T-helper 1 cell (primary cell): ENCODE results near the gene EMC9.

ENCODE experiments used
- DNase-seq, 5 donors: peaks; one replicate each; pipeline ENCODE4 v3.0.0-alpha.2; 2012 to 2020

Gene EMC9

DNA sequence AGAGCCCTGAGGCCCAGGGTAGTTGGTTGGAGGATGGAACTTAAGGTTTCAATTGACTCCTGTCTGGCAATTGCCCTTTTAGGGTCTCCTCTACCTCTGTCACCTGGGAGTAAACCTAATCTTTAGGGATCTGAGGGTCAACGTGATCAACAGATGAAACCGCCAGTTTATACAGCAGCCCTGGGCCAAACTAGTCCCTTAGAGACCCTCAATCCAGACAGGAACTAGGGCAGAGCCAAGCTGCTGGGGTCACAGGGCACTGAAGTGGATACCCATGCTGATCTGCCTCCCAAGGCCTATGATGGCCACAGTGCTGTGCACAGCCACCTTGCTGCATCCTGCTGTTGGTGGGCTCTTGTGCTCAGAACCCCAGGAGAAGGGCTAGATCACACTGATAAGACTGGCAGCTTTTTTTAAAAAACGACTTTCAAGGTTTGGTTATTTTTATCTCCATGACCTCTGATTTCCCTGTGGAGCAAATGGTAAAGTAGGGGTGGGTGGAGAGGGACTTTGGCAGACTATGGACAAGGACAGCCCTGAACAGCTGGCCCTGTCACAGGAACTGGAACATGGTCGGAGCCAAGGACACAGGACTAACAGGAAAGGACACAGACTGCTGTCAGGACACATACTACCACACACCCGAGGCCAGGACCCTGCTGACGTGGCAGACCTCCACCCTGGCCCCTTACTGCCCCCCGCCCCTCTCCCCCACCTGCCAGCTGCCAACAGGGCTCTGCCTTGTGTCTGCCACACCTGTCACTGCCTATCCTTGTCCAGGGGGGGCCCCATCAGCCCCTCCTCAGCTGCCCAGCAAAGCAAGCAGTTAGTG is 10.5 kb downstream of the EMC9 start:
- DNase-seq = no peak

DNA sequence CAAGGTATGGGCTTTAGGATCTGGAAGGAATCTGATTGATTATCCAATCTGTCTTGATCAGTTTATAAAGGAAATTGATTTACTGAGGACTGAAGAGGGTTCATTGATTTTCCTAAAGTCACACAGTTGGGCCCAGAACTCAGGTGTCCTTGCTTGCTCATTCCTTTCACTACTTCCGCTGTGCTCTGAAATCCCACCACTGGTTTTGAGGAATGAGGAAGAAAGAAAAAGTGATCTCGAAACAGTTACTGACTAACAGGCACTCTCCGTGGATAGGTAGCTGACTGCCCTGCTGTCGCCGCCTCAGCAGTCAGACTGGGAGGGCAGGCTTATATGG is 11.0 kb downstream of the EMC9 start, which contains the start of gene FITM1:
FITM1 (plus strand) TSS at position 280 of the 337 bp plus-strand sequence. CDS start 905 bp downstream, outside the sequence.
- no peak for DNase-seq

DNA sequence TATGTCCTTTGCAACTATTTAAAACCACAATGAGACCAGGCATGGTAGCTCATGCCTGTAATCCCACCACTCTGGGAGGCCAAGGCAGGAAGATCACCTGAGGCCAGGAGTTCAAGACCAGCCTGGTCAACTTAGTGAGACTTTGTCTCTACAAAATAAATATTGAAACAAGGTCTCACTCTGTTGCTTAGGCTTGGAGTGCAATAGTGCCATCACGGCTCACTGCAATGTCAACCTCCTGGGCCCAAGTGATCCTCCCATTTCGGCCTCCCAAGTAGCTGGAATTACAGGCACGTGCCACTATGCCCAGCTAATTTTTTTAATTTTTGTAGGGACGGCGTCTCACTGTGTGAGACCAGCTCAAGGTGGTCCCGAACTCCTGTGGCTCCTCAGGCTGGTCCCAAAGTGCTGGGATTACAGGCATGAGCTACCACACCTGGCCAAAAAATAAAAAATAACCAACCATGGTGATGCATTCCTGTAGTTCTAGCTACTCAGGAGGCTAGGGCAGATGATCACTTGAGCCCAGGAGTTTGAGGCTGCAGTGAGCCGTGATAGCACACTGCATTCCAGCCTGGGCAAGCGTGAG is 11.9 kb downstream of the EMC9 start:
- DNase-seq = no peak

DNA sequence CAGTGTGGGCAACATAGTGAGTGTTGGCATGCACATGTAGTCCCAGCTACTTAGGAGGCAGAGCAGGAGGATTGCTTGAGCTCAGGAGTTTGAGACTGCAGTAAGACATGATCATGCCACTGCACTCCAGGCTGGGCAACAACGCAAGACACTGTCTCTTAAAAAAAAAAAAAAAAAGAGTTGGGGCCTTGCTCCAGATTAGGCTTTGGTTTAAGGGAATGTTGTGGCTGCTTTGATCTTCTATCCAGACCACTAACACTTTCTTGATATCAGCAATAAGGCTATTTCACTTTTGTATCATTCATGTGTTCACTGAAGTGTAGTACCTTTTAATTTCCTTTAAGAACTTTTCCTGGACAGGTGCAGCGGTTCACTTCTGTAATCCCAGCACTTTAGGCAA is 13.7 kb downstream of the EMC9 start:
- DNase-seq = no peak

DNA sequence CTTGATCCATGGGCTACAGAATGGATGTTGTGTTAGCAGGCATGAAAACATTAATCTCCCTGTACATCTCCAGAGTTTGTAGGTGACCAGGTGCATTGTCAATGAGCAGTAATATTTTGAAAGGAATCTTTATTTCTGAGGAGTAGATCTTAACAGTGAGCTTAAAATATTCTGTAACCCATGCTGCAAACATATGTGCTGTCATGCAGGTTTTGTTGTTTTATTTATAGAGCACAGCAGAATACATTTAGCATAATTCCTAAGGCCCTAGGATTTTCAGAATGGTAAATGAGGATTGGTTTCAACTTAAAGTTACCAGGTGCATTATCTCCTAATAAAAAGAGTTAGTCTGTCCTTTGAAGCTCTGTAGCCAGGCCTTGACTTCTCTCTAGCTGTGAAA is 14.5 kb downstream of the EMC9 start:
- no peak for DNase-seq

DNA sequence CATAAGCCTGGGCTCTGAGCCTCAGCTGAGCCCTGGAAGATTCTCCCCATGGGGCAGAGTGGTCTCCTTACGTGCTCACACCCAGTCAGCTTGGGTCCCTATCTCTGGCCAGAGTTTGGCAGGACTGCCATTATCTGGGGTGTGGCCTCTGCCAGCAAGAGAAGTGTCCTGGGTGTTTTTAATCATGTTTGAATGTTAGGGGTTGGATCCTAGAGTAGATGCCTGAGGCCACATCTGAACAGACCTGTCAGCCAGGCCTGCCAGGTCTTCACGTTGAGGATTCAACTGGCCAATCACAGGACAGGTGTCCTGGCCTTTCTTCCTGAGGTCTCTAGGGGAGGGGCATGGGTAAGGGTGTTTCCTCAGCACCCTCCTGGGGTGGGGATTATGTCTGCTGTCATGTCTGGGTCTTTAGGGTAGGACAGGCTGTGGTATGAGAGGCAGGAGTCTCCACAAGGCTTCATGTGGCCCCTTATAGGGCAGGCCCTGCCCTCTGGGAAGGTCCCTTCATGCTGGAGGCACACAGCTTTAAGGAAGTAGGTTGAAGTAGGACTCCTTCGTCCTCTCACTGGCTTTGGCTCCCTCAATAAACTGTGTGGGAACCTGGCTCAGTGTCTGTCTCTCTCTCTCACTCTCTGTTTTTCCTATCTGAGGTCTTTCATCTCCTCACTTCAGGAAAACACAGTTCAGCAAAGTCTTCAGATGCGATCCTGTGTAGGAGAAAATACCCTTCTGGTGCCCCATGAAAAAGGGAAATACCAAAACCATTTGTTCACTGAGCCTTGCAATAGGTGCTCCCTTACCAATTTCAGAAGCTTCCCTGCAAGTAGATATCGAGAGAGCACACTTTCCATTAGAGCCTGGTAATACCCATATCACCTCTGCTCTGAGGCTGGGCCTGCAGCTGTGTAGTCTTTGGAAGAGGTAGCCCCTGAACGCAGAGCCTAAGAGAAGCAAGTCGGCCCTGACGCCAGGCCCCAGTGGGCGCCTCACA is 17.7 kb downstream of the EMC9 start:
- DNase-seq = no peak

DNA sequence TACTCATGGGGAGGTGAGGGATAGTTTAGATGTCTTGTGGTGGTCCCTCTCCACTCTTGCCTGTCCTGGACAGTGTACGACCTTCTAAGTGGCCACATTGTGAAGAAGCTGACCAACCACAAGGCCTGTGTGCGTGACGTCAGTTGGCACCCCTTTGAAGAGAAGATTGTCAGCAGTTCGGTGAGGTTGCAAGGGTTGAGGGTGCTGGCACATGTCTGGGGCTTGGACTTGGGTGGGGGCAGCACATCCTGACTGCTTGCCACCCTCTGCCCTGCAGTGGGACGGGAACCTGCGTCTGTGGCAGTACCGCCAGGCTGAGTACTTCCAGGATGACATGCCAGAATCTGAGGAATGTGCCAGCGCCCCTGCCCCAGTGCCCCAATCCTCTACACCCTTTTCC is 18.5 kb downstream of the EMC9 start:
- no peak for DNase-seq

DNA sequence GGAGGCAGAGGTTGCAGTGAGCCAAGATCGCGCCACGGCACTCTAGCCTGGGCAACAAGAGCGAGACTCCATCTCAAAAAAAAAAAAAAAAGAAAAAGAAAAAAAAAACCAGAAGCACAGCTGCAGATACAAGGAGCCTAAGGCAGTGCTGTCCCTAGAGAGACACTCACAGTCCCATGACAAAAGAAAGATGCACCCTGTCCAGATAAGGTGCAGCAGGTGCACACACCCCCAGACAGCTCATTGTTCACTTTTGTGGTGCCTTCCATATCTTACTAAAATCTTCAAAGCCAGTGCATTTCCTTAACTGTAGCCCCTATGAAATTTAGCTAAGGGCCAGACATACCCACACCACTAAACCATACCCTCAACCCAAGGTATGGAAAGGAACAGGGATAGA is 19.0 kb downstream of the EMC9 start:
- DNase-seq = no peak

DNA sequence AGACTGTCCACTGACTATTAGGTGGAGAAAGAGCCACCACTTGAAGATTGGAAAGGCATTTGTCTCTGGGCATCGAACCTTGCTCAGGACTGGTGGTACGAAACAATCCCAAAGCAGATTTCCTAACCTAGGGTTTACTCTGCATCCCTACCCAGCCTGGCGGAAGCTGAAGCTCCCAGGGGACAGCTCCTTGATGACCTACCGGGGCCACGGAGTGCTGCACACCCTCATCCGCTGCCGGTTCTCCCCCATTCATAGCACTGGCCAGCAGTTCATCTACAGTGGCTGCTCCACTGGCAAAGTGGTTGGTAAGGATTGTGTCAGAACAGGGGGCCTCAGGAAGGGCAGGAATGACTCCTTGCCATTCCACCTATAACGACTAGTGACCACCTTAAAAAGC is 20.2 kb downstream of the EMC9 start:
- DNase-seq = no peak

DNA sequence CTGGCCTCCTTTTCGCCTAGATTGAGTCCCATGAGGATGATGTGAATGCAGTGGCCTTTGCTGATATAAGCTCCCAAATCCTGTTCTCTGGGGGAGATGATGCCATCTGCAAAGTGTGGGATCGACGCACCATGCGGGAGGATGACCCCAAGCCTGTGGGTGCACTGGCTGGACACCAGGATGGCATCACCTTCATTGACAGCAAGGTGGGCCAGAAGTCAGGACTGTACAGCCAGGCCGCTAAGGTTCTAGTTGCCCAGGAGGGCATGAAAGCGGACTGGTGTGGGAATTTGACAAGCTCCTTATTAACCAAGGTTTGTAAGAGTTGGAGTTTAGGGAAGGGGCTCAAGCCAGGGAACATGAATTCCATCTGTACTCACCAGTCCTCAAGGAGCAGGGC is 21.7 kb downstream of the EMC9 start:
- no peak for DNase-seq

DNA sequence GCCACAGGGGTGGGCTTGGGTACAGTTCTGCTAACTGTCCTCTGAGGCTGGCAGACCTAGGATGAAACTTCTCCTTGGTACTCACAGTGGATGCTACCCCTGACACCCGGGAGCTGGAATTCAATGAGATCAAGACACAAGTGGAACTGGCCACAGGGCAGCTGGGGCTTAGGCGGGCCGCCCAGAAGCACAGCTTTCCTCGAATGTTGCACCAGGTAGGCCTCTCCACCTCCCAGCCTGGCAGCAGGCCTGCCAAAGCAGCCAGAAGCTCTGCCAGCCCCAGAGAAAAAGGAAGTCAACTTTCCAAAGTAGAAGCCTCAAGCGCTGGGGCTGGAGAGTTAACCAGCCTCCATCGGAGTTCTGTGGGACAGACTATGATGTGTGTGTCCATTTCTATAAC is 24.2 kb downstream of the EMC9 start:
- no peak for DNase-seq

DNA sequence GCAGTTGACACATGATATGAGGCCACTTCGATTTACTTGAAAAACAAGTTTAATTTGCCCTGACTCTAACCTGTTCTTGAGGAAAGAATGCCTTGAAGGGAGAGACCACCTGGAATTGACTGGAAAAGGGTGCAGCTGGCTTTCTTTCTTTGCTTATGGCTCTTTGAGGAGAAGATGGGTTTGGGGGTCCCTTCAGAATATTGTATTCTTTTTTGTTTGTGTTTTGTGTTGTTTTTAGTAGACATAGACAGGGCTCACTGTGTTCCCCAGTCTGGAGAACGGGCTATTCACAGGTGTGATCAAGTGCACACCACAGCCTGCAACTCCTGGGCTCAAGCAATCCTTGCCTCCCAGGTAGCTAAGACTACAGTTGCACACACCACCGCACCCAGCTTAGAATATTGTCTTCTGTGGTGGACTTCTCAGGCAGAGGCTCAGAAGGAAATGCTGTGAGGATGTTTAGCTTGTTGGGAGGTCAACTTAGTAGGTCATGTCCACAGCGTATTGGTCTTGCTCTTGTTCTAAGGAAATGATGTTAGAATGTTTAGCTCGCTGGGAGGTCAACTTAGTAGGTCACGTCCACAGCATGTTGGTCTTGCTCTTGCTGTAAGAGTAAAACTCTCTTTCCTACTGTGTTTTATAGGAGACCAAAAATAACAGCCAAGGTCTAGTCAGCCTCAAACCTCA is 25.1 kb downstream of the EMC9 start:
- no peak for DNase-seq

DNA sequence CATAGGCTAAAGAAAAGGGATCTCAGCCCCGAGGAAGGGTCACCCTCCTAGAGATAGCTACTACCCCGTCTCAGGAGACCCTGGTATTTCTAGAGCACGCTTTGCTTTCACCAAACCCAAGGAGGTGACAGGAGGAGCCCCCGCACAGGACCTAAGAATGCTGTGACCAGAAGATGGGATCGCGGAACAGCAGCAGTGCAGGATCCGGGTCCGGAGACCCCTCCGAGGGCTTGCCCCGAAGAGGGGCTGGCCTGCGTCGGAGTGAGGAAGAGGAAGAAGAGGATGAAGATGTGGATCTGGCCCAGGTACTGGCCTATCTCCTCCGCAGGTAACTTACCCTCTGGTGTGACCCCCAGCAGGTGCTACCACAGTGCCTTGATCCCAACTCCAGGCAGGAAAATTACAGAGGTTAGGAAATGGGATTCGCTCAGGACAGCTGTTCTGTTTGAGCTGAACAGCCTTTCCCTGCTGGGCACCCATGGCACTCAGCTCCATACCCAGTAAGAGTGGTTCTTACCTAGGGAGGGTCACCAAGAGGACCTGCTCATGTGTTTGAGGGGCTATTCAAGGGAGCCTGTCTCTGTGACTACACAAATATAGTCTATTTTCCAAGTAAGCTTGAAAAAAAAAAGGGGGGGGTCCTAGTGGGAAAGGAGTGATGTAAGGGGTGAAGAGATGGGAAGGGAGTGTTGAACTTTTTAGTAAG is 25.8 kb downstream of the EMC9 start:
- DNase-seq = no peak

DNA sequence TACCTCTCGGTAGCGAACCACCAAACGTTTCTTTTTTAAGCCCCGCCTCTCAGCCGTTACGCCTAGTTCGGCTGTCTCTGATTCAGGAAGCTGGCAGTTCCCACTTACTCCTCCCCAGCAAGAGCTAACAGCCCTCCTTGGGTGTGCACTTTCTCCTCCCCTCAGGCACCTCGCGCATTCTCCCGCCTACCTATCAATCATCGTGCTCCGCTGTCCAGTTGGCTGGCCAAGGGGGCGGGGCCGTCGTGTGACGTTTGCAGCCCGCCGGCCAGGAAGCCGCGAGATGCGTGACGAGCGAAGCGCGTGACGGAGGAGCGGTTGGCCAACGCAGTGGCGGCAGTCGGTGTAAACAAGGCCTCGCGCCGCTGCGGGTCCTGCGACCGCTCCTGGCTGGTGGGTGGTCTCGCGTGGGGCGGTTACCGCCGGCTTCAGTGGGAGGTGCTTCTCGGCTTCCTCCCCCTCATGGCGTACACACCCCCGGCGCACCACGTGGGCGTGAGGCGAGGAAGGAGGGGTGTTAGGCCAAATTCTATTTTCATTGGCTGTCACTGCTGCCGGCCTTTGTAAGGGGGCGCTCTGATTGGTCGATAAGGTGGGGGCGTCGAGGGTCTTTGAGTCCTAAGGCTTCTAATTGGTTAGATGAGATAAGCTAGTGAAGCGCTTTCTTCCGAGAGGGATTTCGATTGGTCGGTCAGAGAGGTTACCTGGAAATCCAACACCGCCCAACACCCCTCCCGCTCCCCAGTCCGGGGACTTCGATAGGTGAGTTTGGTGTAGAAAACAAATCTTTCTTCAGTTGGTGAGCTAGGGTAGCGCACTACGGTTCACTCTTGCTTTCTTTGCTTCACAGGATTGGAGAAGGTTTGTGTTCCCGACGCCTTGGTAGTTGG is 26.6 kb downstream of the EMC9 start, which contains the start of the genes DCAF11 and NRL:
DCAF11 (plus strand) TSS at position 246 of the 890 bp plus-strand sequence. CDS start 818 bp downstream, outside the sequence.
NRL (minus strand) TSS at position 418 of the 890 bp plus-strand sequence. CDS start 32,101 bp downstream, outside the sequence.
- DNase-seq = peak; percentile 98 to 100 (median 98)

DNA sequence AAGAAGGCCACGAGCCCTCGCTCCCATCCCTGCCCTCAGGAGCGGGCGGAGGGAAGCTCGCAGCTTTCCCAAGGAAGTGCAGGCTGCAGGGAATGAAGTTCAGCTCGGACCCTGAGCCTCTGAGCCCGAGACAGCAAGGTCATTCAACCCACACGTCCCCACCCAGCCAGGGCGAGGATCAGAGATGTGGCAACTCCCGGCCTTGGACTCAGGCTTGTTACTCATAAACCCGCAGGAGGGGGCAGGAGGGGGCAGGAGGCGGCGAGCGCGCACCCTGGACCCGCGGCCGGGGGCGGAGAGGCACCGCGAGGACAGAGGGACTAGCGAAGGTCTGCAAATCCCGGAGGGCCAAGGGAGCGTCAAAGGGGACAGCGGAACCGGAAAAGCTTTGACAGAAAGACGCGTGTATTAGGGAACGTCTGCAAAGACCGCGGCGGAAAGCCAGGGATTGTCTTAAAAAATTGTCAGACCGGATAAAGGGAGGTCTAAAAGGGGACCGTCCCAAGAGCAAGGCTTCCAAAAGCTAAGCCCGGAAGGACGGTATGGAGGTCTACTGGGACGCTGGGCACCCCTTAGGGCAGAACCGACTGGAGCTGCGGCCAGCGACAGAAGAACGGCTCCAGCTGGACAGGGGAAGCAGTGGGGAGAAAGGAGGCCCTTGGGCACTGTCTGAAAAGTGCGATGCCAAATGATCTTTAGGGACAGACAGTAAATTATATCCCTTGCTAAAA is 27.4 kb downstream of the EMC9 start:
- peak; percentile 60 to 90 (median 70) for DNase-seq

DNA sequence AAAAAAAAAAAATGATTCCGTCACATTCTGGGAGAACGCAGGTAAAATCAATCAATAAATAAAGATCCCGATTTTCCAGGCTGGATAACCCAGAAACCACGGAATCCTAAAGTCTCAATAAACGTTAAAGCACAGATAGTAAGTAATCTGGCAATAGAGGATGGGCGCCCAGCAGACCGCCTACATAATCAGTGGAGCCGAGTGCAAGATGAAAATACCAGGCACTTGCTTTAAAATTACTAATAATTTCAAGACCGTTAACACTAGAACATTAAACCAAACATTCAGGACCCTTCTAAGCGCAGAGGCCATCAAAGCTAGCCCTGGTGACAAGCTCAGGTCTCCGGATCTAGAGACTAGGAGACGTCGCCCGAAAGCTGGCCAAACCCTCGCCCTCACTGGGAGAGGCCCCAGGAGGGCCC is 28.0 kb downstream of the EMC9 start:
- no peak for DNase-seq

DNA sequence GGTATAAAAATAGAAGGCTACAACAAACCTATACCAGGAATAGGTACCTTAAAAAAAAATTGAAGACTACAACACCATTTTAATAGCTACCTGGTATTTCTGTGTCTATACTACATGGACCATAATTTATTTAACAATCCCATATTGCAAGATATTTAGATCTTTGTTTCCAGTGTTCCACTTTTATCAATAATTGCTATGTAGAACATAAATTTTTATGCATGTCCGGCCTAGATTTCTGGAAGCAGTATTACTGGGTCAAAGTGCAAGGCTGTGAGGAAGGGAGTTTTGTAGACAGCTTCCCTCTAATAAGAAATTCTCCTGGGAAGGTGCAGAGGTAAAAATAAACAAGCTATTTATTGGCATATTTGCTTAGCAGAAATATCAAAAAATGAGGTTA is 30.9 kb downstream of the EMC9 start:
- no peak for DNase-seq

DNA sequence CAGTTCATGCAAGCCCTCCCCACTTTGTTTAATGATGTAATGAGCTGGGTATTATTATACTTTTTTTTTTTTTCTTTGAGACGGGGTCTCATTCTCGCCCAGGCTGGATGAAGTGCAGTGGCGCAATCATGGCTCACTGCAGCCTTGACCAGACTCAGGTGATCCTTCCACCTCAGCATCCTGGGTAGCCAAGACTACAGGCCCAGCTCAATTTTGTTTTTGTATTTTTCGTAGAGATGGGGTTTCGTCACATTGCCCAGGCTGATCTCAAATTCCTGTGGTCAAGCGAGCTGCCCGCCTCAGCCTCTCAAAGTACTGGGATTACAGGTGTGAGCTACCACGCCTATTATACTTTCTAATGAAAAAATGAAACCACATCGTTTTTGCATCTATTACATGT is 31.3 kb downstream of the EMC9 start:
- no peak for DNase-seq

DNA sequence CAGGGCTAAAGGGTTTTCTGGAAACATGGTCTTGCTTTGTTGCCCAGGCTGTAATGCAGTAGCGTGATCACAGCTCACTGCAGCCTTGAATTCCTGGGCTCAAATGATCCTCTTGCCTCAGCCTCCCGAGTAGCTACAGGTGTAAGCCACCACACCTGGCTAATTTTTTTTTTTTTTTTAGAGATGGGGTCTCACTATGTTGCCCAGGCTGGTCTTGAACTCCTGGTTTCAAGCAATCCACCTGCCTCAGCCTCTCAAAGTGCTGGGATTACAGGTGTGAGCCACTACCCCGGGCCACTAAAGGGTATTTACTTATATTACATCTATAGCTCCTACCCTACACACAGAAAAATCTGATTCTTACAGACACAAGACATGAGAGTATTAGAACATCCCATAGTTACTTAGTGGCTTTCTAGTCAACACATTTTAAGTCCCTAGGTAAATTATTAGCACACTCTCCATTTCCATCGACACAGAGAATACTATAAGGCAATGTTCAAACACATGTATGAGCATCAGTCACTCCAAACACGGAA is 33.0 kb downstream of the EMC9 start:
- DNase-seq = no peak
